ENCODE measurements around the gene SLC25A29.

SLC25A29 gene

GRCh38 chr14:100279133-100279532 lies 27.1 kb downstream of the SLC25A29 start:
- no peak for DNase-seq

- peak; percentile 74 for DNase-seq
Observed at GRCh38 chr14:100278702-100279101, 27.5 kb downstream of the SLC25A29 start.

- no peak for DNase-seq
Observed at GRCh38 chr14:100275214-100275613, 31.0 kb downstream of the SLC25A29 start.

- no peak for DNase-seq
Observed at GRCh38 chr14:100274250-100274649, 32.0 kb downstream of the SLC25A29 start.

GRCh38 chr14:100271247-100271939 lies 34.9 kb downstream of the SLC25A29 start:
- DNase-seq: no peak

- no peak for DNase-seq
Observed at GRCh38 chr14:100268591-100269207, 37.5 kb downstream of the SLC25A29 start.

GRCh38 chr14:100267990-100268389 lies 38.3 kb downstream of the SLC25A29 start:
- DNase-seq: no peak

- peak; percentile 41 for DNase-seq
Observed at GRCh38 chr14:100263141-100263540, 43.1 kb downstream of the SLC25A29 start.

- DNase-seq: no peak
Observed at GRCh38 chr14:100262545-100262944, 43.7 kb downstream of the SLC25A29 start.

GRCh38 chr14:100261621-100262020 lies 44.6 kb downstream of the SLC25A29 start:
- DNase-seq: no peak

- peak; percentile 65 for DNase-seq
Observed at GRCh38 chr14:100256339-100256895, 49.8 kb downstream of the SLC25A29 start.

GRCh38 chr14:100252684-100253083 lies 53.6 kb downstream of the SLC25A29 start:
- DNase-seq: no peak

GRCh38 chr14:100250732-100251465 lies 55.3 kb downstream of the SLC25A29 start:
- DNase-seq: no peak

GRCh38 chr14:100246809-100247428 lies 59.3 kb downstream of the SLC25A29 start:
- peak; percentile 17 for DNase-seq

- DNase-seq: no peak
Observed at GRCh38 chr14:100243020-100243419, 63.2 kb downstream of the SLC25A29 start.

- no peak for DNase-seq
Observed at GRCh38 chr14:100241279-100241678, 65.0 kb downstream of the SLC25A29 start.

Measured in MV-4-11 (cell line).